Left ventricle myocardium inferior (tissue), 1 donor: Measurements from ENCODE around the gene EFNA5. TPM values are rescaled to one million over a fixed set of nuclear protein-coding genes. Genes with fewer than 3 reads are reported as not detected.

Source experiments
- DNase-seq: peaks from one replicate; pipeline ENCODE4 v3.0.0-alpha.2; 2020
- H3K27ac ChIP-seq: fragments of 200-600 bp; replicated peaks from 2 replicates; pipeline ENCODE4 v1.8.0; 2021
- H3K27me3 ChIP-seq: fragments of 200-600 bp; 2 replicates; pipeline ENCODE4 v1.8.0; 2021; ENCODE audit warnings: low read depth
- H3K36me3 ChIP-seq: fragments of 200-600 bp; 2 replicates; pipeline ENCODE4 v1.8.0; 2021
- H3K4me1 ChIP-seq: fragments of 200-600 bp; 2 replicates; pipeline ENCODE4 v1.8.0; 2021
- H3K4me3 ChIP-seq: fragments of 200-600 bp; 2 replicates; pipeline ENCODE4 v1.8.0; 2021; ENCODE audit warnings: mild to moderate bottlenecking, moderate library complexity
- H3K9me3 ChIP-seq: fragments of 200-600 bp; replicated peaks from 2 replicates; pipeline ENCODE4 v1.8.0; 2021
- CTCF ChIP-seq: fragments of 200-600 bp; IDR thresholded peaks from 2 replicates; pipeline ENCODE4 v1.8.0; 2021; ENCODE audit warnings: antibody characterized with exemption, mild to moderate bottlenecking, borderline replicate concordance
- intact Hi-C: fragments of 100-400 bp; cut with micrococcal nuclease; formaldehyde crosslinking; loops from one replicate; pipeline ENCODE4 v1.11.0; 2022
- total RNA-seq: library from RNA; stranded (reverse); fragmentation: NEBNext Ultra II Directional; extraction: Animal tissue kit (Norgen Biotek cat#: 25700); gene quantifications from one replicate; pipeline ENCODE4 v1.2.1, GENCODE V29; 2021
- donor health status: DM: no; HTN: yes; CAD: no; lungs with severe emphysema.

Gene EFNA5
- total RNA-seq, 1 donor from 2014 or later, result 28.2 TPM

GRCh38 chr5:107464416-107464815 lies 206.3 kb downstream of the EFNA5 start:
- Histone ChIP-seq H3K4me1 (peaks cover 56% of the 10 kb centered on the region), H3K27ac (no peak overlapping the region), H3K27me3 (no peaks in the 10 kb centered on the region), H3K9me3 (no peaks in the 10 kb centered on the region), H3K36me3 (no peaks in the 10 kb centered on the region), H3K4me3 (no peak overlapping the region)
- DNase-seq, result no peak
- TF ChIP-seq CTCF, result no peak
- intact Hi-C loops, result no loop called here

DNA sequence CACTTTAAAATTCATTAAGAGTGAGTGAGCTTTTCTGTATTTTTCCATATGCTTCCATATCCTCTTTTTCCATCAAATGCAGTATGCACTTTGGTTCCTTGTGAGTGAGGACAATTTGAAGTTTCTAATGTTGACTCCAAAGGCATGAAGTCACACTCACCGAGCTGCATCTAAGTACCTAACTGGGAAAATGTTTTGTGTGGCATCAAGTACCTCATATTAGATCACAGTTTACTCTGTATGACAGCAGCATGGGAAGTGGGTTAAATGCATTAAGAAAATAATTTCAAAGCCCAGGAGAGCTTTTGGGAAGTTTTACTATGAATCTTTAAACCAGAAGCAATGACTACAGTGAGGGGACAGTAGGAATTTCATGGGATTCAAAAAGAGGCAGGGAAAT lies 207.0 kb downstream of the EFNA5 start:
- H3K9me3 ChIP-seq, result no peaks in the 10 kb centered on the region
- intact Hi-C loops, result no loop called here
- H3K36me3 ChIP-seq, result no peaks in the 10 kb centered on the region
- no peaks in the 10 kb centered on the region for H3K27me3 ChIP-seq
- H3K4me1 ChIP-seq, result peaks cover 51% of the 10 kb centered on the region
- no peak for DNase-seq
- no peak overlapping the region for H3K27ac ChIP-seq
- no peak for TF ChIP-seq CTCF
- no peak overlapping the region for H3K4me3 ChIP-seq

- H3K9me3 ChIP-seq, result no peaks in the 10 kb centered on the region
- no peak for TF ChIP-seq CTCF
- H3K27me3 ChIP-seq, result no peaks in the 10 kb centered on the region
- H3K4me1 ChIP-seq, result peaks cover 35% of the 10 kb centered on the region
- no peak overlapping the region for H3K27ac ChIP-seq
- no peaks in the 10 kb centered on the region for H3K36me3 ChIP-seq
- no peak for DNase-seq
- intact Hi-C loops, result no loop called here
- H3K4me3 ChIP-seq, result no peak overlapping the region
Observed at GRCh38 chr5:107461770-107462169, 209.0 kb downstream of the EFNA5 start.

DNA sequence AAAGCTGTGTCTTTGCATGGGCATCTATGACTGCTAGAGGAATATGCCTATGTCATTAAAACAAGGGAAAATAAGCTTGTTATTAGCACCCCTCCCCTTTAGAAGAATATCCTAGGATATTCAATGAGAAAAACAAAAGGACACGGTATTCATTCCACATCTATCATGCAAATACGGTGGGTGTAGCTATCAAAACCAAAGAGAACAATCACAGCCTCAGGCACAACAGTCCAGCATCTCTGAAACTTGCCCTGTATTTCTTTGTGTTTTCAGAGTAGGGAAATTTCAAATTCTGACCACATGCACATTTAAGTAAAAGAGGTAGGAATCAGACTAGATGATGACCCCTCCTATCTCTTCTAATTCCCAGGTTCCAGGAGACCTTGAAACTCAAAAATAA lies 209.9 kb downstream of the EFNA5 start:
- Histone ChIP-seq H3K9me3 (no peaks in the 10 kb centered on the region), H3K4me3 (no peak overlapping the region), H3K4me1 (peaks cover 25% of the 10 kb centered on the region), H3K27ac (no peak overlapping the region), H3K36me3 (no peaks in the 10 kb centered on the region), H3K27me3 (no peaks in the 10 kb centered on the region)
- intact Hi-C loops, result no loop called here
- no peak for TF ChIP-seq CTCF
- no peak for DNase-seq

- Histone ChIP-seq H3K9me3 (no peaks in the 10 kb centered on the region), H3K36me3 (no peaks in the 10 kb centered on the region), H3K4me3 (no peak overlapping the region), H3K4me1 (peaks cover 18% of the 10 kb centered on the region), H3K27me3 (no peaks in the 10 kb centered on the region), H3K27ac (no peak overlapping the region)
- intact Hi-C loops, result no loop called here
- no peak for DNase-seq
- TF ChIP-seq CTCF, result no peak
Observed at GRCh38 chr5:107459605-107460004, 211.1 kb downstream of the EFNA5 start.

- H3K4me1 ChIP-seq, result peaks cover 7% of the 10 kb centered on the region
- H3K36me3 ChIP-seq, result no peaks in the 10 kb centered on the region
- no peak overlapping the region for H3K27ac ChIP-seq
- H3K9me3 ChIP-seq, result no peaks in the 10 kb centered on the region
- H3K4me3 ChIP-seq, result no peak overlapping the region
- intact Hi-C loops, result no loop called here
- DNase-seq, result no peak
- TF ChIP-seq CTCF, result no peak
- H3K27me3 ChIP-seq, result no peaks in the 10 kb centered on the region
Observed at GRCh38 chr5:107458322-107458721, 212.4 kb downstream of the EFNA5 start.
